CD4-positive, alpha-beta T cell (primary cell): Measurements from ENCODE around the gene DNAI2. TPM values are rescaled to one million over a fixed set of nuclear protein-coding genes. Genes with fewer than 3 reads are reported as not detected.

Source experiments
- ATAC-seq: fragments of 200-7000 bp; cut with Tn5 transposase; one replicate; pipeline ENCODE4 v1.10.0; 2022; ENCODE audit warnings: mild to moderate bottlenecking; ENCODE audit not compliant: poor library complexity
- CTCF ChIA-PET: fragments of 350-600 bp; sonication (Branson Sonifier 250); formaldehyde crosslinking; loops from one replicate; lab custom pipeline; 2021; ENCODE audit warnings: antibody characterized with exemption, inconsistent platforms; lab: Charles Lee
- POLR2A ChIA-PET: fragments of 350-600 bp; sonication (Branson Sonifier 250); formaldehyde crosslinking; loops from one replicate; lab custom pipeline; 2021; ENCODE audit warnings: antibody characterized with exemption, inconsistent platforms; lab: Charles Lee
- DNase-seq, 14 experiments: peaks; one replicate each; pipeline ENCODE4 v3.0.0-alpha.2; 2013 to 2020; ENCODE audit warnings: mixed read lengths in 2 of 14
- H3K27ac ChIP-seq, 2 donors: one replicate each; pipeline versions ENCODE4 v1.5.1 to v1.7.0; 2013; ENCODE audit warnings: low read length in 2 of 2, low read depth in 1 of 2, mild to moderate bottlenecking in 1 of 2
- H3K27me3 ChIP-seq, 2 experiments: 1 replicate in 1 of 2; 2 replicates in 1 of 2; pipeline versions ENCODE4 v1.6.1 to v1.7.0; 2013; ENCODE audit warnings: low read length in 2 of 2, control low read depth in 1 of 2, mild to moderate bottlenecking in 1 of 2, moderate library complexity in 1 of 2; ENCODE audit not compliant: insufficient read depth in 2 of 2, control insufficient read depth in 1 of 2
- H3K36me3 ChIP-seq: one replicate; pipeline ENCODE4 v1.6.1; 2013; ENCODE audit warnings: low read length, control low read depth; ENCODE audit not compliant: insufficient read depth
- H3K4me1 ChIP-seq: one replicate; pipeline ENCODE4 v1.6.1; 2013; ENCODE audit warnings: low read length, control low read depth; ENCODE audit not compliant: insufficient read depth
- H3K4me3 ChIP-seq: one replicate; pipeline ENCODE4 v1.5.1; 2013; ENCODE audit warnings: mild to moderate bottlenecking, low read length, moderate library complexity
- H3K9me3 ChIP-seq, 2 experiments: 1 replicate in 1 of 2; 2 replicates in 1 of 2; pipeline versions ENCODE4 v1.6.1 to v1.7.0; 2013; ENCODE audit warnings: low read length in 2 of 2, mild to moderate bottlenecking in 2 of 2, control low read depth in 1 of 2, moderate library complexity in 1 of 2; ENCODE audit not compliant: control insufficient read depth in 1 of 2, insufficient read depth in 1 of 2
- H3K27ac Mint-ChIP-seq: one replicate; pipeline ENCODE4 v1.8.0; 2020; ENCODE audit warnings: mixed read lengths
- H3K27me3 Mint-ChIP-seq: one replicate; pipeline ENCODE4 v1.8.0; 2021; ENCODE audit warnings: mixed read lengths
- H3K36me3 Mint-ChIP-seq: one replicate; pipeline ENCODE4 v1.8.0; 2021; ENCODE audit warnings: low read depth, mixed read lengths
- H3K4me1 Mint-ChIP-seq: one replicate; pipeline ENCODE4 v1.8.0; 2021; ENCODE audit warnings: low read depth, mixed read lengths
- H3K4me3 Mint-ChIP-seq: one replicate; pipeline ENCODE4 v1.8.0; 2020; ENCODE audit warnings: mild to moderate bottlenecking, mixed read lengths
- H3K9me3 Mint-ChIP-seq: one replicate; pipeline ENCODE4 v1.8.0; 2020; ENCODE audit warnings: mixed read lengths
- CTCF ChIP-seq: fragments of 200-600 bp; IDR thresholded peaks from one replicate; pipeline ENCODE4 v1.8.0; 2022; ENCODE audit warnings: antibody characterized with exemption, mild to moderate bottlenecking
- intact Hi-C, 2 experiments: fragments of 100-400 bp; cut with DNase I in 1 of 2; cut with micrococcal nuclease in 1 of 2; formaldehyde crosslinking; loops; one replicate each; pipeline versions ENCODE4 v1.15.1 to v1.9.0; 2023 to 2025; cut with DNase I, micrococcal nuclease
- total RNA-seq, 174 experiments: library from RNA in 2 of 174; stranded (reverse) in 2 of 174; gene quantifications; one replicate each; pipeline ENCODE4 v1.2.3 and lab custom pipeline; 2021 to 2026

DNAI2 gene
- total RNA-seq, 2 experiments from 2014 or later: 0.66 to 1.2 TPM

GRCh38 chr17:74334393-74335039, 60.5 kb downstream of the DNAI2 start:
- Mint-ChIP-seq H3K27ac (no peak overlapping the region), H3K9me3 (no peaks in the 10 kb centered on the region), H3K36me3 (no peaks in the 10 kb centered on the region), H3K27me3 (peaks cover 6% of the 10 kb centered on the region), H3K4me1 (peaks cover 3% of the 10 kb centered on the region), H3K4me3 (no peak overlapping the region)
- intact Hi-C loops: no loop called here
- H3K36me3 ChIP-seq: no peaks in the 10 kb centered on the region
- TF ChIP-seq CTCF: no peak
- H3K4me3 ChIP-seq: no peak overlapping the region
- ChIA-PET CTCF (interaction anchor here (0.6 kb wide), 1 partner anchor 50 kb away, joined by 3 read pairs; no protein-coding TSS in a partner anchor), POLR2A (no interaction called here)
- H3K27me3 ChIP-seq: no peaks in the 10 kb centered on the region
- no peak overlapping the region for H3K27ac ChIP-seq
- ATAC-seq: no peak
- peaks cover 6% of the 10 kb centered on the region for H3K4me1 ChIP-seq
- H3K9me3 ChIP-seq: no peaks in the 10 kb centered on the region
- DNase-seq: no peak

GRCh38 chr17:74335529-74336062, 61.6 kb downstream of the DNAI2 start:
- ChIA-PET POLR2A (no interaction called here), CTCF (no interaction called here)
- no peaks in the 10 kb centered on the region for H3K9me3 Mint-ChIP-seq

GRCh38 chr17:74336307-74336706, 62.3 kb downstream of the DNAI2 start:
- DNase-seq: no peak
- no peaks in the 10 kb centered on the region for H3K9me3 Mint-ChIP-seq
- no peak overlapping the region for H3K27ac Mint-ChIP-seq
- no peak for ATAC-seq
- no peaks in the 10 kb centered on the region for H3K9me3 ChIP-seq
- no peaks in the 10 kb centered on the region for H3K36me3 ChIP-seq
- peaks cover 0 to 2% of the 10 kb centered on the region in 2 experiments for H3K27me3 ChIP-seq
- H3K27me3 Mint-ChIP-seq: peaks cover 4% of the 10 kb centered on the region
- H3K4me1 Mint-ChIP-seq: no peaks in the 10 kb centered on the region
- no peak overlapping the region for H3K27ac ChIP-seq
- H3K36me3 Mint-ChIP-seq: no peaks in the 10 kb centered on the region
- CTCF ChIA-PET: no interaction called here
- no peaks in the 10 kb centered on the region for H3K4me1 ChIP-seq
- H3K4me3 Mint-ChIP-seq: no peak overlapping the region
- POLR2A ChIA-PET: no interaction called here
- no peak for TF ChIP-seq CTCF
- intact Hi-C loops: no loop called here
- no peak overlapping the region for H3K4me3 ChIP-seq

More at GRCh38 chr17:74335529-74336062, 61.6 kb downstream of the DNAI2 start:
- H3K9me3 ChIP-seq: no peaks in the 10 kb centered on the region
- ATAC-seq: no peak
- no peaks in the 10 kb centered on the region for H3K4me1 ChIP-seq
- no peaks in the 10 kb centered on the region for H3K4me1 Mint-ChIP-seq
- no peak overlapping the region for H3K4me3 ChIP-seq
- no peak overlapping the region for H3K27ac ChIP-seq
- TF ChIP-seq CTCF: no peak
- no peak for DNase-seq
- H3K36me3 ChIP-seq: no peaks in the 10 kb centered on the region
- no peaks in the 10 kb centered on the region for H3K36me3 Mint-ChIP-seq
- H3K4me3 Mint-ChIP-seq: no peak overlapping the region
- peaks cover 4% of the 10 kb centered on the region for H3K27me3 Mint-ChIP-seq
- H3K27ac Mint-ChIP-seq: no peak overlapping the region
- intact Hi-C loops: no loop called here
- peaks cover 0 to 2% of the 10 kb centered on the region in 2 experiments for H3K27me3 ChIP-seq
